Suprapubic skin (tissue), 4 donors: ENCODE measurements around the gene MADCAM1.

Experiments
- EP300 ChIP-seq: sonication (generic); formaldehyde crosslinking; IDR thresholded peaks from one replicate; pipeline ENCODE4 v1.6.1; 2017; ENCODE audit warnings: antibody characterized with exemption
- POLR2AphosphoS5 ChIP-seq, 3 donors: sonication (generic); formaldehyde crosslinking; IDR thresholded peaks; one replicate each; pipeline ENCODE4 v1.6.1; 2017; ENCODE audit warnings: antibody characterized with exemption in 3 of 3
- TF ChIP-seq, protein P1 (sequence below), 2 donors: fragments of 200-600 bp in 1 of 2; fragments of 450-650 bp in 1 of 2; sonication (generic) in 1 of 2; IDR thresholded peaks; one replicate each; pipeline ENCODE4 v1.5.1; 2016 to 2019; ENCODE audit warnings: antibody characterized with exemption in 2 of 2, mild to moderate bottlenecking in 1 of 2, moderate library complexity in 1 of 2

DNA sequence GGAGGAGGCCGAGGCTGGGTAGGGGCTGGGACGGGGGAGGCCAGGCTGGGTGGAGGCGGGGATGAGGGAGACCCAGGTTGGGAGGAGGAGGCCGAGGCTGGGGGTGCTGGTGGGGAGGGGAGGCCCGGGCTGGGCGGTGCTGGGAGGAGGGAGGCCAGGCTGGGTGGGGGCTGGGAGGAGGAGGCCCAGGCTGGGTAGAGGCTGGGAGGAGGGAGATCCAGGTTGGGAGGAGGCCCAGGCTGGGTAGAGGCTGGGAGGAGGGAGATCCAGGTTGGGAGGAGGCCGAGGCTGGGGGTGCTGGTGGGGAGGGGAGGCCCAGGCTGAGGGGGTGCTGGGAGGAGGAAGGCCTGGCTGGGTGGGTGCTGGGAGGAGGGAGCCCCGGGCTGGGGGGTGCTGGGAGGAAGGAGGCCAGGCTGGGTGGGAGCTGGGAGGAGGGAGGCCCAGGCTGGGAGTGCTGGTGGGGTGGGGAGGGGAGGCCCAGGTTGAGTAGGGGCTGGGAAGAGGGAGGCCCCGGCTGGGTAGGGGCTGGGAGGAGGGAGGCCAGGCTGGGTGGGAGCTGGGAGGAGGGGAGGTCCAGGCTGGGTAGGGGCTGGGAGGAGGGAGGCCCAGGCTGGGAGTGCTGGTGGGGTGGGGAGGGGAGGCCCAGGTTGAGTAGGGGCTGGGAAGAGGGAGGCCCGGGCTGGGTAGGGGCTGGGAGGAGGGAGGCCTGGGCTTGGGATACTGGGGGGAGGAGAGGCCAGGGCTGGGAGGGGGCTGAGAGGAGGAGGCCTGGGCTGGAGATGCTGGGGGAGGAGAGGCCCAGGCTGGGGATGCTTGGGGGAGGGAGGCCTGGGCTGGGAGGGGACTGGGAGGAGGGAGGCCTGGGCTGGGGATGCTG, 21.7 kb downstream of the MADCAM1 start:
- TF ChIP-seq EP300 (no peak), POLR2AphosphoS5 (IDR thresholded peaks at IDR 0.05) (no peak)
- TF ChIP-seq, protein P1, sequence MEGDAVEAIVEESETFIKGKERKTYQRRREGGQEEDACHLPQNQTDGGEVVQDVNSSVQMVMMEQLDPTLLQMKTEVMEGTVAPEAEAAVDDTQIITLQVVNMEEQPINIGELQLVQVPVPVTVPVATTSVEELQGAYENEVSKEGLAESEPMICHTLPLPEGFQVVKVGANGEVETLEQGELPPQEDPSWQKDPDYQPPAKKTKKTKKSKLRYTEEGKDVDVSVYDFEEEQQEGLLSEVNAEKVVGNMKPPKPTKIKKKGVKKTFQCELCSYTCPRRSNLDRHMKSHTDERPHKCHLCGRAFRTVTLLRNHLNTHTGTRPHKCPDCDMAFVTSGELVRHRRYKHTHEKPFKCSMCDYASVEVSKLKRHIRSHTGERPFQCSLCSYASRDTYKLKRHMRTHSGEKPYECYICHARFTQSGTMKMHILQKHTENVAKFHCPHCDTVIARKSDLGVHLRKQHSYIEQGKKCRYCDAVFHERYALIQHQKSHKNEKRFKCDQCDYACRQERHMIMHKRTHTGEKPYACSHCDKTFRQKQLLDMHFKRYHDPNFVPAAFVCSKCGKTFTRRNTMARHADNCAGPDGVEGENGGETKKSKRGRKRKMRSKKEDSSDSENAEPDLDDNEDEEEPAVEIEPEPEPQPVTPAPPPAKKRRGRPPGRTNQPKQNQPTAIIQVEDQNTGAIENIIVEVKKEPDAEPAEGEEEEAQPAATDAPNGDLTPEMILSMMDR (IDR thresholded peaks at IDR 0.05), result no peak
